Keratinocyte (primary cell): ENCODE measurements around the gene LTB4R. TPM values are rescaled to one million over a fixed set of nuclear protein-coding genes. Genes with fewer than 3 reads are reported as not detected.
A peak's percentile ranks its signal among the peaks of the same experiment; 100 is the strongest.

Experiments
- DNase-seq: peaks from one replicate; pipeline ENCODE4 v3.0.0-alpha.2; 2011; ENCODE audit warnings: low read depth, missing footprints, low spot score
- FAIRE-seq: peaks from 2 replicates; lab custom pipeline; 2011; peaks lifted over from hg19 to GRCh38; lab: Jason Lieb, UNC
- H2AFZ ChIP-seq: 2 replicates; pipeline ENCODE4 v1.6.0; 2012; ENCODE audit warnings: low read length, control low read depth, inconsistent platforms; ENCODE audit not compliant: control insufficient read depth
- H3K27ac ChIP-seq: 2 replicates; pipeline ENCODE4 v1.5.1; 2011; ENCODE audit warnings: low read length; ENCODE audit not compliant: control insufficient read depth, insufficient read depth
- H3K27me3 ChIP-seq: 3 replicates; pipeline ENCODE4 v1.6.0; 2011; ENCODE audit warnings: low read length; ENCODE audit not compliant: control insufficient read depth, insufficient read depth; ENCODE audit errors: extremely low read depth
- H3K36me3 ChIP-seq, 2 experiments: 2 replicates in 1 of 2; 3 replicates in 1 of 2; pipeline ENCODE4 v1.5.1; 2011; ENCODE audit warnings: low read length in 2 of 2, mild to moderate bottlenecking in 1 of 2; ENCODE audit not compliant: control insufficient read depth in 2 of 2, insufficient read depth in 2 of 2; ENCODE audit errors: extremely low read depth in 1 of 2
- H3K4me1 ChIP-seq: 3 replicates; pipeline ENCODE4 v1.5.1; 2011; ENCODE audit warnings: low read length; ENCODE audit not compliant: control insufficient read depth, insufficient read depth; ENCODE audit errors: extremely low read depth
- H3K4me2 ChIP-seq: 3 replicates; pipeline ENCODE4 v1.6.0; 2011; ENCODE audit warnings: low read depth, low read length; ENCODE audit not compliant: control insufficient read depth, insufficient read depth; ENCODE audit errors: extremely low read depth
- H3K4me3 ChIP-seq, 3 experiments: fragments of 200-600 bp in 1 of 3; sonication (generic) in 1 of 3; 2 replicates in 2 of 3; 3 replicates in 1 of 3; pipeline ENCODE4 v1.5.1; 2011 to 2016; ENCODE audit warnings: low read length in 3 of 3, mild to moderate bottlenecking in 3 of 3, control low read depth in 2 of 3, inconsistent platforms in 1 of 3, low read depth in 1 of 3, mixed read lengths in 1 of 3, mixed run types in 1 of 3, moderate library complexity in 1 of 3; ENCODE audit not compliant: control insufficient read depth in 2 of 3, insufficient read depth in 2 of 3; ENCODE audit errors: extremely low read depth in 1 of 3
- H3K79me2 ChIP-seq: 2 replicates; pipeline ENCODE4 v1.6.0; 2012; ENCODE audit warnings: low read length; ENCODE audit not compliant: control insufficient read depth, insufficient read depth
- H3K9ac ChIP-seq: 3 replicates; pipeline ENCODE4 v1.6.0; 2011; ENCODE audit warnings: low read length; ENCODE audit not compliant: control insufficient read depth, insufficient read depth; ENCODE audit errors: extremely low read depth
- H3K9me1 ChIP-seq: 3 replicates; pipeline ENCODE4 v1.6.0; 2011; ENCODE audit warnings: low read length; ENCODE audit not compliant: control insufficient read depth, insufficient read depth; ENCODE audit errors: extremely low read depth
- H3K9me3 ChIP-seq: 2 replicates; pipeline ENCODE4 v1.5.1; 2012; ENCODE audit warnings: low read depth, low read length; ENCODE audit not compliant: control insufficient read depth
- H4K20me1 ChIP-seq: 3 replicates; pipeline ENCODE4 v1.6.0; 2011; ENCODE audit warnings: low read length; ENCODE audit not compliant: control insufficient read depth, insufficient read depth; ENCODE audit errors: extremely low read depth
- EZH2 ChIP-seq: IDR thresholded peaks from one replicate; pipeline ENCODE4 v1.6.1; 2012; ENCODE audit warnings: inconsistent platforms, mild to moderate bottlenecking, low read length, moderate library complexity
- dilution Hi-C: fragments of 300-500 bp; cut with MboI; formaldehyde crosslinking; loops from one replicate; pipeline ENCODE4 v1.7.0; 2020; ENCODE audit warnings: low sequenced_read_pairs; ENCODE audit not compliant: extremely low pct_ligation_motif_present
- polyA plus RNA-seq, 5 experiments: library from polyadenylated mRNA; depleted of rRNA in 3 of 5; stranded (reverse) in 3 of 5; stranded (forward) in 1 of 5; unstranded in 1 of 5; fragments of >200 nt; gene quantifications; 1 replicate in 1 of 5; 2 replicates in 3 of 5; 3 replicates in 1 of 5; pipeline versions ENCODE4 v1.2.1 to v1.2.3, GENCODE V29; 2011 to 2012; ENCODE audit warnings: missing spikeins in 2 of 5, low read depth in 1 of 5, low replicate concordance in 1 of 5
- TF ChIP-seq, protein P1 (sequence below), 3 experiments: IDR thresholded peaks in 1 of 3; conservative IDR thresholded peaks in 1 of 3; optimal IDR thresholded peaks in 1 of 3; 2 replicates in 2 of 3; 3 replicates in 1 of 3; pipeline versions ENCODE3 to v1.5.1; 2011; ENCODE audit warnings: low read length in 3 of 3, mild to moderate bottlenecking in 3 of 3, moderate library complexity in 2 of 3, control low read depth in 1 of 3, inconsistent platforms in 1 of 3; ENCODE audit not compliant: insufficient read depth in 2 of 3; ENCODE audit errors: extremely low read depth in 1 of 3

The LTB4R gene
- polyA plus RNA-seq, 1 donor (not counting 4 experiments of a cell fraction or from before 2014, with no cell fraction given), result 14.6 TPM

DNA sequence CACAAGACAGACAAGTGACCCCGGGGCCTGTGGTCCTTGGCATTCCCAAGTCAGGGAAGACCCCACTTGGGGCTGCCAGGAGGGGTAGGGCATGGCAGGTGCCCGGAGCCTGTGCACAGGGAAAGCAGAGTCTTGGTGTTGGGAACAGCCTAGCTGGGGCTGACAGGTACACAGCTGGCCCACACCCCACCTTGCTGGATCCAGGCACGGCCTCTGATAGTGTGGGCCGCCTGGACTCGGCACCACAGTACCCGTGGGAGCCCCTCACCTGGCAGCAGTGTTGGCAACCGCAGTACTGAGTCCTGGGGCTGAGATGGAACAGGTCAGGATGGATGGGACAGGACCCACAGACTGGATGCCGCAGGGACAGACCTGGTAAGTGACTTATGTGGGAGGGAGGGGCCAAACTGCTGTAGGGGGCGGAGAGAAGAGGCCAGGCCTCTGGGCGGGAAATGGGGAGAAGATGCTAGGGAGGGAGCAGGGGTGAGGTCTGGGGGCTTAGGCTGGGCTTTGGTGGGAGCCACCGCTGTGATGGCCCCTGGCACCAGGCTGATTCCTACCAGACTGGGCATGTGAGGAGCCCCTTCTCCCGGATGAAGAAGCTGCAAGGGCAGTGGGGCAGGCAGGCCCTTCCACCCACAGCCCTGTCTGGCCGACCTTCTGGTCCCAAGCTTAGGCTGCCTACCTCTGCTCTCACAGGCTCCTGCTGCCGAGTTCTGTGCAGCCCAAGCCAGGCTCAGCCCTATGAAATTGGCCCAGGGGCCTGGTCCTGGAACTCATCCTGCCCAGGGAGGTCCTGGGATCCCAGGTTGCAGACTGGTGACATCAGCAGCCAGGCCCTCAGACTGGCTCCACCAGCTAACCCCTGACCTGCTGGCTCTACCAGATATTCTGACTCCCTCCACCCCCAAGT is 48.2 kb upstream of the LTB4R start, which contains the start of gene TGM1:
TSS of gene TGM1 (minus strand) at position 357 of the 913 bp plus-strand sequence. CDS start 825 bp downstream, outside the sequence.
- no peaks in the 10 kb centered on the region for H4K20me1 ChIP-seq
- no peak within 1 kb of the TSS for H2AFZ ChIP-seq
- FAIRE-seq (no peak), DNase-seq (no peak)
- peak within 1 kb of the TSS in 2 of 3 experiments; percentile 3 to 9 for H3K4me3 ChIP-seq
- peaks cover 33% of the 10 kb centered on the region for H3K4me1 ChIP-seq
- no peaks in the 10 kb centered on the region for H3K79me2 ChIP-seq
- peak within 1 kb of the TSS; percentile 6 for H3K9ac ChIP-seq
- H3K27ac ChIP-seq, result peak within 1 kb of the TSS; percentile 15
- peaks cover 13 to 16% of the 10 kb centered on the region in 2 experiments for H3K36me3 ChIP-seq
- TF ChIP-seq, protein P1, sequence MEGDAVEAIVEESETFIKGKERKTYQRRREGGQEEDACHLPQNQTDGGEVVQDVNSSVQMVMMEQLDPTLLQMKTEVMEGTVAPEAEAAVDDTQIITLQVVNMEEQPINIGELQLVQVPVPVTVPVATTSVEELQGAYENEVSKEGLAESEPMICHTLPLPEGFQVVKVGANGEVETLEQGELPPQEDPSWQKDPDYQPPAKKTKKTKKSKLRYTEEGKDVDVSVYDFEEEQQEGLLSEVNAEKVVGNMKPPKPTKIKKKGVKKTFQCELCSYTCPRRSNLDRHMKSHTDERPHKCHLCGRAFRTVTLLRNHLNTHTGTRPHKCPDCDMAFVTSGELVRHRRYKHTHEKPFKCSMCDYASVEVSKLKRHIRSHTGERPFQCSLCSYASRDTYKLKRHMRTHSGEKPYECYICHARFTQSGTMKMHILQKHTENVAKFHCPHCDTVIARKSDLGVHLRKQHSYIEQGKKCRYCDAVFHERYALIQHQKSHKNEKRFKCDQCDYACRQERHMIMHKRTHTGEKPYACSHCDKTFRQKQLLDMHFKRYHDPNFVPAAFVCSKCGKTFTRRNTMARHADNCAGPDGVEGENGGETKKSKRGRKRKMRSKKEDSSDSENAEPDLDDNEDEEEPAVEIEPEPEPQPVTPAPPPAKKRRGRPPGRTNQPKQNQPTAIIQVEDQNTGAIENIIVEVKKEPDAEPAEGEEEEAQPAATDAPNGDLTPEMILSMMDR (optimal IDR thresholded peaks at IDR 0.05 in 1 of 3, IDR thresholded peaks at IDR 0.05 in 1 of 3, conservative IDR thresholded peaks at IDR 0.05 in 1 of 3; ENCODE audit: extremely low read depth in 1 of 3, insufficient read depth in 2 of 3, low read length in 3 of 3), result no peak
- no peak for TF ChIP-seq EZH2
- no peaks in the 10 kb centered on the region for H3K9me3 ChIP-seq
- H3K9me1 ChIP-seq, result no peaks in the 10 kb centered on the region
- dilution Hi-C loops, result no loop called here
- peak within 1 kb of the TSS; percentile 46 for H3K4me2 ChIP-seq
- no peaks in the 10 kb centered on the region for H3K27me3 ChIP-seq

- Histone ChIP-seq H3K9ac (peak overlapping the region; percentile 6), H4K20me1 (no peaks in the 10 kb centered on the region), H3K36me3 (peaks cover 11 to 20% of the 10 kb centered on the region in 2 experiments), H3K4me3 (peak overlapping the region in 1 of 3 experiments; percentile 9), H3K4me2 (peak overlapping the region; percentile 46), H3K27me3 (no peaks in the 10 kb centered on the region), H3K79me2 (no peaks in the 10 kb centered on the region), H3K4me1 (peaks cover 28% of the 10 kb centered on the region), H3K27ac (peak overlapping the region; percentile 15), H2AFZ (no peak overlapping the region), H3K9me3 (no peaks in the 10 kb centered on the region), H3K9me1 (no peaks in the 10 kb centered on the region)
- TF ChIP-seq EZH2, result no peak
- TF ChIP-seq, protein P1 (optimal IDR thresholded peaks at IDR 0.05 in 1 of 3, IDR thresholded peaks at IDR 0.05 in 1 of 3, conservative IDR thresholded peaks at IDR 0.05 in 1 of 3; ENCODE audit: extremely low read depth in 1 of 3, insufficient read depth in 2 of 3, low read length in 3 of 3), result no peak
- dilution Hi-C loops, result no loop called here
- FAIRE-seq (no peak), DNase-seq (no peak)
Measured at GRCh38 chr14:24263848-24264247, 47.5 kb upstream of the LTB4R start.
